ENCODE data around the gene CGREF1.

Gene CGREF1

GRCh38 chr2:27138111-27138510 is 19.2 kb upstream of the CGREF1 start:
- no peak overlapping the region for H3K4me3 ChIP-seq (replicated peaks in 1 of 2; ENCODE audit: low read depth in 2 of 2, low read length in 2 of 2)
- DNase-seq (ENCODE audit: low read depth in 2 of 2): no peak
- TF ChIP-seq CTCF (IDR thresholded peaks at IDR 0.05; ENCODE audit: low read depth, low read length): no peak

- no peak for DNase-seq (ENCODE audit: low read depth in 2 of 2)
- no peak overlapping the region for H3K4me3 ChIP-seq (replicated peaks in 1 of 2; ENCODE audit: low read depth in 2 of 2, low read length in 2 of 2)
- TF ChIP-seq CTCF (IDR thresholded peaks at IDR 0.05; ENCODE audit: low read depth, low read length): no peak
Observed at GRCh38 chr2:27137322-27137935, 18.5 kb upstream of the CGREF1 start.

GRCh38 chr2:27136751-27137150 is 17.8 kb upstream of the CGREF1 start:
- no peak for DNase-seq (ENCODE audit: low read depth in 2 of 2)
- H3K4me3 ChIP-seq (replicated peaks in 1 of 2; ENCODE audit: low read depth in 2 of 2, low read length in 2 of 2): no peak overlapping the region
- TF ChIP-seq CTCF (IDR thresholded peaks at IDR 0.05; ENCODE audit: low read depth, low read length): no peak

- DNase-seq (ENCODE audit: low read depth in 2 of 2): no peak
- no peak overlapping the region for H3K4me3 ChIP-seq (replicated peaks in 1 of 2; ENCODE audit: low read depth in 2 of 2, low read length in 2 of 2)
- no peak for TF ChIP-seq CTCF (IDR thresholded peaks at IDR 0.05; ENCODE audit: low read depth, low read length)
Observed at GRCh38 chr2:27135478-27135955, 16.6 kb upstream of the CGREF1 start.

GRCh38 chr2:27134781-27135477 is 16.0 kb upstream of the CGREF1 start:
- TF ChIP-seq CTCF (IDR thresholded peaks at IDR 0.05; ENCODE audit: low read depth, low read length): no peak
- DNase-seq (ENCODE audit: low read depth in 2 of 2): no peak
- H3K4me3 ChIP-seq (replicated peaks in 1 of 2; ENCODE audit: low read depth in 2 of 2, low read length in 2 of 2): peak overlapping the region in 1 of 2 donors; percentile 21

GRCh38 chr2:27133905-27134780 is 15.2 kb upstream of the CGREF1 start, which contains the start of gene PREB:
Gene PREB, minus strand, starts transcription at chr2:27134636. Its CDS starts 215 bp downstream, at chr2:27134421.
- peak; percentile 93 to 97 for DNase-seq (ENCODE audit: low read depth in 2 of 2)
- TF ChIP-seq CTCF (IDR thresholded peaks at IDR 0.05; ENCODE audit: low read depth, low read length): peak; percentile 36
- peak within 1 kb of the TSS; percentile 68 to 93 for H3K4me3 ChIP-seq (replicated peaks in 1 of 2; ENCODE audit: low read depth in 2 of 2, low read length in 2 of 2)
